Measurements from ENCODE around the gene OR2L8. TPM values are rescaled to one million over a fixed set of nuclear protein-coding genes. Genes with fewer than 3 reads are reported as not detected.

Gene OR2L8
- total RNA-seq, 1 donor from 2014 or later = not detected

DNA sequence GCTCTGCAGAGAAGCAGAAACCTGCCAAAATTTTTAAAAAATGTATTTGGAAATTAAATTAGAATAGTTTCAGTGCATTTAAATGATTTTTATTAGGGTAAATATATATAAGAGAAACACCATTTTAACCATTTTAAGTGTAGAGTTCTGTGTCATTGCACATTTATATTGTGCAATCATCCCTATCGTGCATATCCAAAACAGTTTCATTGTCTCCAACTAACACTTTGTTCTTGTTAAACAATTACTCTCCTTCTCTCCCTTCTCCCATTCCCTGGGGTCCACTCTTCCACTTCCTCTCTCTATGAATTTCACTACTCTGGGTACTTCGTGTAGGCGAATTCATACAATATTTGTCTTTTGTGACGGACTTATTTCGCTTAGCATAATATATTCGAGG lies 6.0 kb upstream of the OR2L8 start:
- TF ChIP-seq, protein P1, sequence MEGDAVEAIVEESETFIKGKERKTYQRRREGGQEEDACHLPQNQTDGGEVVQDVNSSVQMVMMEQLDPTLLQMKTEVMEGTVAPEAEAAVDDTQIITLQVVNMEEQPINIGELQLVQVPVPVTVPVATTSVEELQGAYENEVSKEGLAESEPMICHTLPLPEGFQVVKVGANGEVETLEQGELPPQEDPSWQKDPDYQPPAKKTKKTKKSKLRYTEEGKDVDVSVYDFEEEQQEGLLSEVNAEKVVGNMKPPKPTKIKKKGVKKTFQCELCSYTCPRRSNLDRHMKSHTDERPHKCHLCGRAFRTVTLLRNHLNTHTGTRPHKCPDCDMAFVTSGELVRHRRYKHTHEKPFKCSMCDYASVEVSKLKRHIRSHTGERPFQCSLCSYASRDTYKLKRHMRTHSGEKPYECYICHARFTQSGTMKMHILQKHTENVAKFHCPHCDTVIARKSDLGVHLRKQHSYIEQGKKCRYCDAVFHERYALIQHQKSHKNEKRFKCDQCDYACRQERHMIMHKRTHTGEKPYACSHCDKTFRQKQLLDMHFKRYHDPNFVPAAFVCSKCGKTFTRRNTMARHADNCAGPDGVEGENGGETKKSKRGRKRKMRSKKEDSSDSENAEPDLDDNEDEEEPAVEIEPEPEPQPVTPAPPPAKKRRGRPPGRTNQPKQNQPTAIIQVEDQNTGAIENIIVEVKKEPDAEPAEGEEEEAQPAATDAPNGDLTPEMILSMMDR (IDR thresholded peaks at IDR 0.05; ENCODE audit: unreplicated experiment) = no peak
- H3K27ac Mint-ChIP-seq = no peak overlapping the region
- H3K9me3 Mint-ChIP-seq (ENCODE audit: low read depth) = peaks cover 50% of the 10 kb centered on the region
- no peak for DNase-seq (ENCODE audit: low spot score, unreplicated experiment)
- peaks cover 3% of the 10 kb centered on the region for H3K36me3 Mint-ChIP-seq (ENCODE audit: insufficient read depth)
- H3K4me1 Mint-ChIP-seq (ENCODE audit: low read depth) = no peaks in the 10 kb centered on the region
- H3K4me3 Mint-ChIP-seq (ENCODE audit: low read depth) = no peak overlapping the region
- H3K27me3 Mint-ChIP-seq = no peaks in the 10 kb centered on the region

DNA sequence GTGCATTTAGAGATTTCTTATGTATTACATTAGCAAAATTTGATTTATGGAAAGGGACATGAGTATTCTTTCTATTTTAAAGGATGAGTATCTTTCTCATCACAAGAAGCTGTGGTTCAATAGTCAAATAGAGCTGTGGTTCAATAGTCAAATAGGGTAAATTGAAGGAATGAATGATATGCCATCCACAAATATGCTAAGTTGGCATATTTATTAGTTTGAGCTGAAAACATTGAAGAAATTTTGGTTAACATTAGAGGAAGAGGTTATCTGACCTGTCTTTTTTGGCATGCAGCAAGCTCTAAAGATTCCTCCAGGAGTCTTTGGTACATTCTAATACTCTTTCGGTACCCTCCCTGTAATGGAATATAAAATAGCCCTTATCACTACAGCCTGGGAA lies 4.8 kb downstream of the OR2L8 start:
- Mint-ChIP-seq H3K9me3 (ENCODE audit: low read depth) (peaks cover 49% of the 10 kb centered on the region), H3K4me3 (ENCODE audit: low read depth) (no peak overlapping the region), H3K27me3 (no peaks in the 10 kb centered on the region), H3K27ac (no peak overlapping the region), H3K4me1 (ENCODE audit: low read depth) (no peaks in the 10 kb centered on the region), H3K36me3 (ENCODE audit: insufficient read depth) (no peaks in the 10 kb centered on the region)
- no peak for DNase-seq (ENCODE audit: low spot score, unreplicated experiment)
- TF ChIP-seq, protein P1 (IDR thresholded peaks at IDR 0.05; ENCODE audit: unreplicated experiment) = no peak

GRCh38 chr1:247961791-247962190 lies 13.1 kb downstream of the OR2L8 start:
- H3K9me3 Mint-ChIP-seq (ENCODE audit: low read depth) = peaks cover 49% of the 10 kb centered on the region
- no peaks in the 10 kb centered on the region for H3K4me1 Mint-ChIP-seq (ENCODE audit: low read depth)
- no peak overlapping the region for H3K27ac Mint-ChIP-seq
- H3K27me3 Mint-ChIP-seq = no peaks in the 10 kb centered on the region
- H3K36me3 Mint-ChIP-seq (ENCODE audit: insufficient read depth) = peaks cover 2% of the 10 kb centered on the region
- H3K4me3 Mint-ChIP-seq (ENCODE audit: low read depth) = no peak overlapping the region
- DNase-seq (ENCODE audit: low spot score, unreplicated experiment) = no peak
- TF ChIP-seq, protein P1 (IDR thresholded peaks at IDR 0.05; ENCODE audit: unreplicated experiment) = no peak

- peaks cover 2% of the 10 kb centered on the region for H3K36me3 Mint-ChIP-seq (ENCODE audit: insufficient read depth)
- no peak overlapping the region for H3K4me3 Mint-ChIP-seq (ENCODE audit: low read depth)
- H3K27me3 Mint-ChIP-seq = no peaks in the 10 kb centered on the region
- H3K27ac Mint-ChIP-seq = no peak overlapping the region
- TF ChIP-seq, protein P1 (IDR thresholded peaks at IDR 0.05; ENCODE audit: unreplicated experiment) = no peak
- H3K9me3 Mint-ChIP-seq (ENCODE audit: low read depth) = peaks cover 53% of the 10 kb centered on the region
- H3K4me1 Mint-ChIP-seq (ENCODE audit: low read depth) = no peaks in the 10 kb centered on the region
- no peak for DNase-seq (ENCODE audit: low spot score, unreplicated experiment)
Observed at GRCh38 chr1:247962911-247963588, 14.4 kb downstream of the OR2L8 start.

- Mint-ChIP-seq H3K4me1 (ENCODE audit: low read depth) (no peaks in the 10 kb centered on the region), H3K27ac (no peak within 1 kb of the TSS), H3K4me3 (ENCODE audit: low read depth) (no peak within 1 kb of the TSS), H3K27me3 (no peaks in the 10 kb centered on the region), H3K36me3 (ENCODE audit: insufficient read depth) (peaks cover 2% of the 10 kb centered on the region), H3K9me3 (ENCODE audit: low read depth) (peaks cover 51% of the 10 kb centered on the region)
- no peak for DNase-seq (ENCODE audit: low spot score, unreplicated experiment)
- TF ChIP-seq, protein P1 (IDR thresholded peaks at IDR 0.05; ENCODE audit: unreplicated experiment) = no peak
Observed at GRCh38 chr1:247964933-247965332, 16.3 kb downstream of the OR2L8 start, which contains the start of gene OR2AK2. TSS of gene OR2AK2 (plus strand) at chr1:247965233. CDS start at chr1:247965377, 144 bp downstream.

All from progenitor cell of endocrine pancreas (in vitro differentiated cells).